GM12875 (cell line): ENCODE measurements around the gene PARN.
"Not testable (repeated sequence)": the region's sequence is repeated elsewhere in the genome, so short reads cannot be mapped to it uniquely, and the experiment has no call there.

Source experiments
- H3K4me3 ChIP-seq: one replicate; pipeline ENCODE4 v1.5.1; 2011; ENCODE audit warnings: low read depth, low read length, control low read depth
- CTCF ChIP-seq: IDR thresholded peaks from 2 replicates; pipeline ENCODE4 v1.5.1; 2011; ENCODE audit warnings: low read depth, mild to moderate bottlenecking, control low read depth, inconsistent platforms, low read length, moderate library complexity, borderline replicate concordance; ENCODE audit not compliant: insufficient read depth

PARN gene

GRCh38 chr16:14559809-14560241 is 70.2 kb downstream of the PARN start:
- H3K4me3 ChIP-seq: no peak overlapping the region
- TF ChIP-seq CTCF: no peak

- TF ChIP-seq CTCF: no peak
- no peak overlapping the region for H3K4me3 ChIP-seq
These were observed 76.6 kb downstream of the PARN start for GRCh38 chr16:14553447-14553846.

- no peak for TF ChIP-seq CTCF
- no peak overlapping the region for H3K4me3 ChIP-seq
These were observed 80.3 kb downstream of the PARN start for GRCh38 chr16:14549789-14550153.

- no peak overlapping the region for H3K4me3 ChIP-seq
- TF ChIP-seq CTCF: no peak
These were observed 80.9 kb downstream of the PARN start for GRCh38 chr16:14548933-14549788.

GRCh38 chr16:14545346-14545884 is 84.6 kb downstream of the PARN start:
- no peak for TF ChIP-seq CTCF
- H3K4me3 ChIP-seq: no peak overlapping the region

- H3K4me3 ChIP-seq: not testable (repeated sequence)
These were observed 85.2 kb downstream of the PARN start for GRCh38 chr16:14544846-14545245.

GRCh38 chr16:14539631-14540030 is 90.4 kb downstream of the PARN start:
- H3K4me3 ChIP-seq: no peak overlapping the region
- TF ChIP-seq CTCF: no peak

GRCh38 chr16:14539156-14539555 is 90.9 kb downstream of the PARN start:
- TF ChIP-seq CTCF: no peak
- no peak overlapping the region for H3K4me3 ChIP-seq
